GM12891 (cell line): ENCODE measurements around the gene FARS2.

ENCODE experiments used
- POLR2A ChIP-seq: IDR thresholded peaks from 2 replicates; pipeline ENCODE4 v1.6.1; 2011; ENCODE audit warnings: low read depth, low read length, control low read depth
- POLR2AphosphoS5 ChIP-seq: IDR thresholded peaks from 2 replicates; pipeline ENCODE4 v1.6.1; 2011; ENCODE audit warnings: low read depth, low read length, control low read depth
- SPI1 ChIP-seq: IDR thresholded peaks from 2 replicates; pipeline ENCODE4 v1.6.1; 2011; ENCODE audit warnings: low read depth, low read length, control low read depth
- TAF1 ChIP-seq: IDR thresholded peaks from 2 replicates; pipeline ENCODE4 v1.6.1; 2011; ENCODE audit warnings: low read depth, low read length, control low read depth

DNA sequence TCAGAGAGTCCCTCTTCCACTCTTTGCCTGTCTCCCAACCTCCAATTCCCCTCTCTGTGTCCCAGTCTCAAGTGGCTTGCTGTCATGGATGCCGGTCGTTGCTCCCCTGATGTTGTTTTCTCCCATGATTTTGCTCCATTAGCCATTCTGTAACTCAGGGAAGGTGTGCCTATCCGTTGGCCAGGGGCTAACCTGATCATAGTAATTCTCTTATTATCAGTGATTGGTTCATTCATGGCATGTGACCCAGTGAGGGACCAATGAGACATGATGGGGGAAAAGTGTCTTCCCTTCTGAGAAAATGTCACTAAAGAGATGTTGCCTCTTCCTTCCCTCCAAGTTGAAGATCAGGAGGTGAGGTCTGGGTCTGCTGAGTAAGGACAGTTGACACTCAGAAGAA is 214.5 kb downstream of the FARS2 start:
- no peak for TF ChIP-seq SPI1
- no peak for TF ChIP-seq POLR2A
- no peak for TF ChIP-seq TAF1
- TF ChIP-seq POLR2AphosphoS5: no peak
